Liver (tissue), 9 donors: ENCODE measurements around the gene CST8. TPM values are rescaled to one million over a fixed set of nuclear protein-coding genes. Genes with fewer than 3 reads are reported as not detected.
"Not testable (repeated sequence)": the region's sequence is repeated elsewhere in the genome, so short reads cannot be mapped to it uniquely, and the experiment has no call there.

ENCODE experiments used
- DNase-seq: peaks from one replicate; pipeline ENCODE4 v3.0.0-alpha.2; 2017; ENCODE audit warnings: low spot score
- H3K27ac ChIP-seq, 2 donors: one replicate each; pipeline ENCODE4 v1.7.0; 2013; ENCODE audit warnings: inconsistent platforms in 2 of 2, low read length in 2 of 2, control low read depth in 1 of 2, low read depth in 1 of 2, mild to moderate bottlenecking in 1 of 2
- H3K27me3 ChIP-seq, 4 donors: one replicate each; pipeline versions ENCODE4 v1.6.1 to v1.7.0; 2013; ENCODE audit warnings: low read length in 3 of 4, inconsistent platforms in 1 of 4, mild to moderate bottlenecking in 1 of 4, moderate library complexity in 1 of 4; ENCODE audit not compliant: control insufficient read depth in 4 of 4, insufficient read depth in 4 of 4
- H3K36me3 ChIP-seq, 4 donors: one replicate each; pipeline versions ENCODE4 v1.6.1 to v1.7.0; 2013; ENCODE audit warnings: low read length in 3 of 4, mild to moderate bottlenecking in 3 of 4, low read depth in 1 of 4, moderate library complexity in 1 of 4; ENCODE audit not compliant: control insufficient read depth in 4 of 4, insufficient read depth in 3 of 4
- H3K4me1 ChIP-seq, 4 donors: one replicate each; pipeline versions ENCODE4 v1.6.1 to v1.7.0; 2013; ENCODE audit warnings: low read length in 3 of 4, mild to moderate bottlenecking in 3 of 4, moderate library complexity in 1 of 4; ENCODE audit not compliant: control insufficient read depth in 4 of 4, insufficient read depth in 4 of 4
- H3K4me3 ChIP-seq, 3 donors: one replicate each; pipeline versions ENCODE4 v1.6.1 to v1.7.0; 2013; ENCODE audit warnings: low read length in 3 of 3, control low read depth in 1 of 3, low read depth in 1 of 3, mild to moderate bottlenecking in 1 of 3
- H3K9ac ChIP-seq, 2 donors: one replicate each; pipeline ENCODE4 v1.7.0; 2013; ENCODE audit warnings: low read length in 2 of 2, mild to moderate bottlenecking in 2 of 2, moderate library complexity in 2 of 2, control low read depth in 1 of 2, low read depth in 1 of 2
- H3K9me3 ChIP-seq, 4 donors: one replicate each; pipeline versions ENCODE4 v1.6.1 to v1.7.0; 2013; ENCODE audit warnings: low read length in 3 of 4; ENCODE audit not compliant: control insufficient read depth in 4 of 4
- ATF3 ChIP-seq: IDR thresholded peaks from 2 replicates; pipeline ENCODE4 v1.6.1; 2016; ENCODE audit warnings: antibody characterized with exemption
- CTCF ChIP-seq: fragments of 150-350 bp; IDR thresholded peaks from 2 replicates; pipeline ENCODE4 v1.5.1; 2017; ENCODE audit warnings: improper control_type of control experiment, low read depth, low read length; ENCODE audit not compliant: missing input control
- EGR1 ChIP-seq, 2 donors: IDR thresholded peaks; 2 replicates each; pipeline ENCODE4 v1.6.1; 2016 to 2018; ENCODE audit warnings: antibody characterized with exemption in 2 of 2, low read depth in 2 of 2
- FOXA2 ChIP-seq: IDR thresholded peaks from 2 replicates; pipeline ENCODE4 v1.6.1; 2016; ENCODE audit warnings: antibody characterized with exemption
- GABPA ChIP-seq, 2 donors: IDR thresholded peaks in 1 of 2; conservative IDR thresholded peaks in 1 of 2; 2 replicates each; pipeline ENCODE4 v1.6.1; 2016; ENCODE audit warnings: antibody characterized with exemption in 2 of 2, mild to moderate bottlenecking in 1 of 2, moderate library complexity in 1 of 2
- HNF4G ChIP-seq: IDR thresholded peaks from 2 replicates; pipeline ENCODE4 v1.6.1; 2016; ENCODE audit warnings: antibody characterized with exemption
- JUND ChIP-seq, 2 donors: IDR thresholded peaks; 2 replicates each; pipeline ENCODE4 v1.6.1; 2016; ENCODE audit warnings: antibody characterized with exemption in 2 of 2
- NR2F2 ChIP-seq: IDR thresholded peaks from 2 replicates; pipeline ENCODE4 v1.6.1; 2016; ENCODE audit warnings: antibody characterized with exemption
- RAD21 ChIP-seq, 2 donors: IDR thresholded peaks; 2 replicates each; pipeline ENCODE4 v1.6.1; 2016; ENCODE audit warnings: antibody characterized with exemption in 2 of 2, mild to moderate bottlenecking in 2 of 2
- REST ChIP-seq: IDR thresholded peaks from 2 replicates; pipeline ENCODE4 v1.6.1; 2016; ENCODE audit warnings: antibody characterized with exemption, mild to moderate bottlenecking
- RXRA ChIP-seq, 2 donors: IDR thresholded peaks; 2 replicates each; pipeline ENCODE4 v1.6.1; 2017 to 2018; ENCODE audit warnings: antibody characterized with exemption in 2 of 2, mild to moderate bottlenecking in 1 of 2
- SP1 ChIP-seq: IDR thresholded peaks from 2 replicates; pipeline ENCODE4 v1.6.1; 2018; ENCODE audit warnings: antibody characterized with exemption, mild to moderate bottlenecking
- TAF1 ChIP-seq: conservative IDR thresholded peaks from 2 replicates; pipeline ENCODE4 v1.6.1; 2016; ENCODE audit warnings: antibody characterized with exemption, mild to moderate bottlenecking
- YY1 ChIP-seq: IDR thresholded peaks from 2 replicates; pipeline ENCODE4 v1.6.1; 2016; ENCODE audit warnings: antibody characterized with exemption, mild to moderate bottlenecking
- ZBTB33 ChIP-seq: IDR thresholded peaks from 2 replicates; pipeline ENCODE4 v1.6.1; 2016; ENCODE audit warnings: antibody characterized with exemption
- WGBS: extraction: QIAGEN DNeasy Blood & Tissue Kit; methylation state at CpG from one replicate; pipeline ENCODE4 v1.1.7; 2013; 5-methylcytosine and 5-hydroxymethylcytosine counted together
- polyA plus RNA-seq, 2 donors: library from polyadenylated mRNA; stranded (reverse) in 1 of 2; unstranded in 1 of 2; fragments of 200-250 nt in 1 of 2; fragments of >200 nt in 1 of 2; fragmentation: Nextera tagmentation in 1 of 2; extraction: Ambion mirVana in 1 of 2; gene quantifications; one replicate each; pipeline versions ENCODE4 v1.2.1 to v1.2.3, GENCODE V29; 2013 to 2015
- total RNA-seq, 2 donors: library from RNA; depleted of rRNA; stranded (reverse); fragments of >200 nt; gene quantifications; one replicate each; pipeline ENCODE4 v1.2.3, GENCODE V29; 2014
- TF ChIP-seq, protein P1 (sequence below): IDR thresholded peaks from 2 replicates; pipeline ENCODE4 v1.6.1; 2016; ENCODE audit warnings: antibody characterized with exemption
- donor health status: healthy.
- donor health status: healthy.
- donor health status: healthy.
- donor health status: healthy.
- donor health status: healthy.

Gene CST8
- total and polyA plus RNA-seq, 4 donors = not detected

DNA sequence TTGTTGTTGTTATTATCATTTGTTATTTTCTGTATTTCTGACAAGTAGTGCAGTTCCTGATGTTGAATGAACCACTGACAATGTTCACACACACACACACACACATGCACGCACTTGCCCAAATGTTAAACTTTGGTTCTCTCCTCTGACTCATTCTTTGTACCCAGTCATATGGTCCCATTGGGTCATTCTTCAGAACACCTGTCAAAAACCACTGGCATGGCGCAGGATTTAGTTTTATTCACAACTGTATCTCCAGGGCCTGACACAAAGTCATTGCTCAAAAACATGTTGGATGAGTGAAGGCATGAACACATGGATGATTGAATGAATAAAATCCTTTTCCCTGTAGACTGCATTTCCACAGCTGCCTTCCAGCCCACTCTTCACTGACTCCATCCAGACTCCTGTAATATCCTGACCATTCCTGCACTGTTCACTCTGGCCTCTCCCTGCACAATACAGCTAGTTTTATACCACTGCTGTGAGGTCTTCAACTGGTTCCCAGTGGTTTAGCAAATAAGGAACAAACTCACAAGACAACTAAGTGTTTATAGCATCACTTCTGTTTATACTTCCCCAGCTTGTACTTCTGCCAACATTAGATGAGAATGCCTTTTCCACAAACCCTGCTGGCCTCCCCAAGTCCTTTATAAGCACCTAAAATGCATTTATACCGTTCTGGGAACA lies 31.3 kb upstream of the CST8 start:
- Histone ChIP-seq H3K27me3 (peaks cover 0 to 4% (median 0%) of the 10 kb centered on the region in 4 donors), H3K9me3 (peaks cover 0 to 2% (median under 1%) of the 10 kb centered on the region in 4 donors), H3K36me3 (no peaks in the 10 kb centered on the region), H3K4me3 (no peak overlapping the region), H3K4me1 (no peaks in the 10 kb centered on the region), H3K9ac (no peak overlapping the region), H3K27ac (no peak overlapping the region)
- WGBS = 76% methylated on average over 3 of the region's 3 CpGs
- DNase-seq = no peak
- no peak for TF ChIP-seq SP1
- no peak for TF ChIP-seq RAD21 (IDR thresholded peaks at IDR 0.05)
- TF ChIP-seq HNF4G = no peak
- TF ChIP-seq CTCF = no peak
- TF ChIP-seq, protein P1, sequence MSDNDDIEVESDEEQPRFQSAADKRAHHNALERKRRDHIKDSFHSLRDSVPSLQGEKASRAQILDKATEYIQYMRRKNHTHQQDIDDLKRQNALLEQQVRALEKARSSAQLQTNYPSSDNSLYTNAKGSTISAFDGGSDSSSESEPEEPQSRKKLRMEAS = no peak
- TF ChIP-seq JUND (IDR thresholded peaks at IDR 0.05) = no peak
- TF ChIP-seq FOXA2 = no peak
- no peak for TF ChIP-seq NR2F2
- TF ChIP-seq GABPA (IDR thresholded peaks at IDR 0.05 in 1 of 2, conservative IDR thresholded peaks at IDR 0.05 in 1 of 2) = no peak
- no peak for TF ChIP-seq TAF1
- TF ChIP-seq YY1 = no peak
- TF ChIP-seq RXRA (IDR thresholded peaks at IDR 0.05) = no peak
- no peak for TF ChIP-seq EGR1 (IDR thresholded peaks at IDR 0.05; ENCODE audit: low read depth in 2 of 2)
- no peak for TF ChIP-seq ZBTB33

- Histone ChIP-seq H3K4me1 (no peaks in the 10 kb centered on the region), H3K9me3 (peaks cover 0 to 11% (median under 1%) of the 10 kb centered on the region in 4 donors), H3K4me3 (no peak overlapping the region), H3K36me3 (no peaks in the 10 kb centered on the region), H3K9ac (no peak overlapping the region), H3K27ac (no peak overlapping the region), H3K27me3 (peaks cover 0 to 2% (median 0%) of the 10 kb centered on the region in 4 donors)
- 94% methylated on average over 1 of the region's 1 CpG for WGBS
- DNase-seq = no peak
- TF ChIP-seq, protein P1 = no peak
- TF ChIP-seq YY1 (no peak), HNF4G (no peak), FOXA2 (no peak), GABPA (IDR thresholded peaks at IDR 0.05 in 1 of 2, conservative IDR thresholded peaks at IDR 0.05 in 1 of 2) (no peak), ATF3 (no peak), RXRA (IDR thresholded peaks at IDR 0.05) (no peak), JUND (IDR thresholded peaks at IDR 0.05) (no peak), TAF1 (no peak), REST (no peak)
Observed at GRCh38 chr20:23461180-23461579, 29.7 kb upstream of the CST8 start.

- 85% methylated on average over 3 of the region's 3 CpGs for WGBS
- not testable (repeated sequence) for H3K9ac ChIP-seq
Observed at GRCh38 chr20:23466961-23467360, 24.0 kb upstream of the CST8 start.

More at GRCh38 chr20:23466961-23467360, 24.0 kb upstream of the CST8 start:
- not testable (repeated sequence) for H3K27me3 ChIP-seq, H3K4me3 ChIP-seq, H3K4me1 ChIP-seq, H3K27ac ChIP-seq, DNase-seq, H3K36me3 ChIP-seq
- H3K9me3 ChIP-seq = peaks cover 0 to 25% (median 2%) of the 10 kb centered on the region in 4 donors
